Naive B cell (primary cell): ENCODE measurements around the gene GPR148. TPM values are rescaled to one million over a fixed set of nuclear protein-coding genes. Genes with fewer than 3 reads are reported as not detected.

Experiments
- ATAC-seq, 2 donors: fragments of 150-1000 bp; cut with Tn5 transposase; 2 replicates each; pipeline ENCODE4 v1.10.0; 2021; ENCODE audit warnings: low read depth in 2 of 2, mild to moderate bottlenecking in 2 of 2, moderate library complexity in 2 of 2
- DNase-seq: peaks from one replicate; pipeline ENCODE4 v3.0.0; 2022
- H3K27ac Mint-ChIP-seq, 6 donors: one replicate each; pipeline ENCODE4 v1.8.0; 2020 to 2022; ENCODE audit warnings: mild to moderate bottlenecking in 6 of 6, mixed read lengths in 6 of 6, moderate library complexity in 5 of 6, inconsistent platforms in 2 of 6
- H3K27me3 Mint-ChIP-seq, 3 donors: one replicate each; pipeline ENCODE4 v1.8.0; 2021 to 2022; ENCODE audit warnings: mixed read lengths in 3 of 3, mild to moderate bottlenecking in 1 of 3
- H3K36me3 Mint-ChIP-seq, 2 donors: one replicate each; pipeline ENCODE4 v1.8.0; 2020 to 2022; ENCODE audit warnings: mixed read lengths in 2 of 2, inconsistent platforms in 1 of 2, mild to moderate bottlenecking in 1 of 2
- H3K4me1 Mint-ChIP-seq, 3 donors: one replicate each; pipeline ENCODE4 v1.8.0; 2020 to 2022; ENCODE audit warnings: mixed read lengths in 3 of 3, inconsistent platforms in 1 of 3, mild to moderate bottlenecking in 1 of 3, moderate library complexity in 1 of 3
- H3K4me3 Mint-ChIP-seq, 8 donors: one replicate each; pipeline ENCODE4 v1.8.0; 2020 to 2022; ENCODE audit warnings: mild to moderate bottlenecking in 8 of 8, mixed read lengths in 8 of 8, moderate library complexity in 8 of 8, inconsistent platforms in 2 of 8
- H3K9me3 Mint-ChIP-seq, 7 donors: one replicate each; pipeline ENCODE4 v1.8.0; 2020 to 2022; ENCODE audit warnings: mixed read lengths in 7 of 7, mild to moderate bottlenecking in 5 of 7, inconsistent platforms in 2 of 7, moderate library complexity in 1 of 7
- polyA plus RNA-seq, 6 donors: library from polyadenylated mRNA; unstranded; fragments of 300-500 nt; fragmentation: Illumina TruSeq; gene quantifications; one replicate each; pipeline ENCODE4 v1.2.3, GENCODE V29; 2021; ENCODE audit warnings: low read depth in 6 of 6

The GPR148 gene
- polyA plus RNA-seq, 6 donors from 2014 or later = not detected

- Mint-ChIP-seq H3K27me3 (peaks cover 9 to 26% (median 20%) of the 10 kb centered on the region in 3 donors), H3K9me3 (peaks cover 0 to under 1% (median 0%) of the 10 kb centered on the region in 7 donors)
- ATAC-seq = no peak
Observed at GRCh38 chr2:130767408-130767775, 38.5 kb downstream of the GPR148 start.

GRCh38 chr2:130768191-130768855, 39.5 kb downstream of the GPR148 start:
- Mint-ChIP-seq H3K4me1 (no peaks in the 10 kb centered on the region), H3K9me3 (peaks cover 0 to 10% (median 2%) of the 10 kb centered on the region in 7 donors), H3K4me3 (no peak overlapping the region), H3K36me3 (no peaks in the 10 kb centered on the region), H3K27me3 (peaks cover 9 to 26% (median 20%) of the 10 kb centered on the region in 3 donors), H3K27ac (no peak overlapping the region)
- ATAC-seq (no peak), DNase-seq (no peak)

More at GRCh38 chr2:130767408-130767775, 38.5 kb downstream of the GPR148 start:
- Mint-ChIP-seq H3K36me3 (no peaks in the 10 kb centered on the region), H3K4me1 (no peaks in the 10 kb centered on the region), H3K4me3 (no peak overlapping the region), H3K27ac (no peak overlapping the region)
- DNase-seq = no peak

- no peak overlapping the region for H3K4me3 Mint-ChIP-seq
- no peaks in the 10 kb centered on the region for H3K4me1 Mint-ChIP-seq
- H3K36me3 Mint-ChIP-seq = no peaks in the 10 kb centered on the region
- peaks cover 0 to 10% (median 2%) of the 10 kb centered on the region in 7 donors for H3K9me3 Mint-ChIP-seq
- DNase-seq = no peak
- H3K27ac Mint-ChIP-seq = peak overlapping the region in 1 of 6 donors; percentile 9
- H3K27me3 Mint-ChIP-seq = peaks cover 9 to 26% (median 20%) of the 10 kb centered on the region in 3 donors
- ATAC-seq = no peak
Observed at GRCh38 chr2:130769343-130769907, 40.6 kb downstream of the GPR148 start.

GRCh38 chr2:130776550-130776949, 47.7 kb downstream of the GPR148 start:
- H3K27me3 Mint-ChIP-seq = peaks cover 4 to 12% (median 8%) of the 10 kb centered on the region in 3 donors
- no peak overlapping the region for H3K4me3 Mint-ChIP-seq
- DNase-seq (no peak), ATAC-seq (no peak)
- H3K9me3 Mint-ChIP-seq = peaks cover 0 to 11% (median 3%) of the 10 kb centered on the region in 7 donors
- H3K4me1 Mint-ChIP-seq = no peaks in the 10 kb centered on the region
- no peak overlapping the region for H3K27ac Mint-ChIP-seq
- no peaks in the 10 kb centered on the region for H3K36me3 Mint-ChIP-seq

GRCh38 chr2:130778781-130779180, 49.9 kb downstream of the GPR148 start:
- no peak for ATAC-seq
- no peak overlapping the region for H3K27ac Mint-ChIP-seq
- H3K36me3 Mint-ChIP-seq = no peaks in the 10 kb centered on the region
- peaks cover 0 to 10% (median 3%) of the 10 kb centered on the region in 7 donors for H3K9me3 Mint-ChIP-seq
- no peak overlapping the region for H3K4me3 Mint-ChIP-seq
- H3K27me3 Mint-ChIP-seq = peaks cover 8 to 12% (median 10%) of the 10 kb centered on the region in 3 donors
- H3K4me1 Mint-ChIP-seq = no peaks in the 10 kb centered on the region
- no peak for DNase-seq

Other genes with a start within 250 kb of the GPR148 start
- gene POTEI, start 219.7 kb upstream of the GPR148 start, polyA plus RNA-seq = not detected
- gene CFC1B, start 207.8 kb upstream of the GPR148 start, polyA plus RNA-seq = not detected
- gene CFC1, start 129.5 kb upstream of the GPR148 start, polyA plus RNA-seq = not detected
- not detected for gene POTEJ, start 117.6 kb upstream of the GPR148 start, polyA plus RNA-seq
- gene AMER3, start 26.5 kb downstream of the GPR148 start, polyA plus RNA-seq = not detected
- not detected for gene ARHGEF4, start 107.8 kb downstream of the GPR148 start, polyA plus RNA-seq